HG03457 (cell line): ENCODE results near the gene PI16.

Experiments
- ATAC-seq: cut with Tn5 transposase; IDR thresholded peaks from one replicate; pipeline ENCODE4 v1.9.1; 2021; ENCODE audit warnings: moderate number of reproducible peaks; ENCODE audit not compliant: unreplicated experiment

Gene PI16, protein sequence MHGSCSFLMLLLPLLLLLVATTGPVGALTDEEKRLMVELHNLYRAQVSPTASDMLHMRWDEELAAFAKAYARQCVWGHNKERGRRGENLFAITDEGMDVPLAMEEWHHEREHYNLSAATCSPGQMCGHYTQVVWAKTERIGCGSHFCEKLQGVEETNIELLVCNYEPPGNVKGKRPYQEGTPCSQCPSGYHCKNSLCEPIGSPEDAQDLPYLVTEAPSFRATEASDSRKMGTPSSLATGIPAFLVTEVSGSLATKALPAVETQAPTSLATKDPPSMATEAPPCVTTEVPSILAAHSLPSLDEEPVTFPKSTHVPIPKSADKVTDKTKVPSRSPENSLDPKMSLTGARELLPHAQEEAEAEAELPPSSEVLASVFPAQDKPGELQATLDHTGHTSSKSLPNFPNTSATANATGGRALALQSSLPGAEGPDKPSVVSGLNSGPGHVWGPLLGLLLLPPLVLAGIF

DNA sequence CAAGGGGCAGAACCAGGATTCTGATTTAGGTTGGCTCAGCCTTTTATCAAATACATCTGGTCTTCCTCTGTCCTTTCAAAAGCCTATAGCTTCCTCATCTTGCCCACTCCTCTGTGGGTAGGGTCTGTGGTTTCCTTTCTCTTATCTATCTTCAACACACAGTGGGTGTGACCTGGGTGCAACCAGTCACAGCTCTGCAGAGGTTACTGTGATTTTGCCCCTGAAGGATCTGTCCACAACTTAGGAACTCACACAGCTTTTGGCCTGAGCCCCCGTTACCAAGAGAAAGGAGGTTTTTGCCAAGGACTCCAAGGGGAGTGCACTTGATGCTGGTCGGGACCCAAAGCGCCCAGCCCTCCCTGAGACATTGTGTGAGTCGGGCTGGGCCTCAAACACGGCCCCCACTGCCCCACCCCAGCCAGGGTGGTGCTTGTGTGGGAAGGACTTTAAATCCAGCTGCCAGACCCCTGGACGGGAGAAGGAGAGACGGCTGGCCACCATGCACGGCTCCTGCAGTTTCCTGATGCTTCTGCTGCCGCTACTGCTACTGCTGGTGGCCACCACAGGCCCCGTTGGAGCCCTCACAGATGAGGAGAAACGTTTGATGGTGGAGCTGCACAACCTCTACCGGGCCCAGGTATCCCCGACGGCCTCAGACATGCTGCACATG lies at the start of gene PI16:
TSS of gene PI16 (plus strand) at position 477 of the 670 bp plus-strand sequence. CDS start at position 500, 23 bp downstream.
- ATAC-seq, result no peak

DNA sequence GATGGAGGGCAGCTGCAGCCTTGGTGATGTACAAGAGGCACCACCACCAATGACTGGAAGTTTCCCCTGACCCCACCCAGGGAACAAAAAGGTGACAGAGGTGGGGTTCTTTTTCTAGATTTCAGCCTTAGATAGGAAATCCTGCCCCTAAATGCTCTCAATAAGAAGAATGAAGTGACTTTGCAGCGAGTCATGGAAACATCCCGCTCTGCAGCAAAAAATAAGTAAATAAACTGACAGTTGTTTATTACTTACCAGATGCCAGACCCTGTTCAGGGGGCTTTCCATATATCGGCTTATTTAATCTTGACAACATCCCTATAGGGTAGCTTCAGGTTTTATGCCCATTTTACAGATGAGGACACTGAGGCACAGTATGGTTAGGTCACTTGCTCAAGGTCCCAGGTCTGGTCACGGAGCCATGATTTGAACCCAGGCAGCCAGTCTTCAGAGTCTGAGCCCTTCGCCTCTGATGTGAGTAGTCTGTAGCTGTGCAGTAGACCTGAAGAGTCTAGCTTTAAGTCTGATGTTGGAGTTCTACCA lies 49.6 kb upstream of the PI16 start:
- ATAC-seq, result no peak

DNA sequence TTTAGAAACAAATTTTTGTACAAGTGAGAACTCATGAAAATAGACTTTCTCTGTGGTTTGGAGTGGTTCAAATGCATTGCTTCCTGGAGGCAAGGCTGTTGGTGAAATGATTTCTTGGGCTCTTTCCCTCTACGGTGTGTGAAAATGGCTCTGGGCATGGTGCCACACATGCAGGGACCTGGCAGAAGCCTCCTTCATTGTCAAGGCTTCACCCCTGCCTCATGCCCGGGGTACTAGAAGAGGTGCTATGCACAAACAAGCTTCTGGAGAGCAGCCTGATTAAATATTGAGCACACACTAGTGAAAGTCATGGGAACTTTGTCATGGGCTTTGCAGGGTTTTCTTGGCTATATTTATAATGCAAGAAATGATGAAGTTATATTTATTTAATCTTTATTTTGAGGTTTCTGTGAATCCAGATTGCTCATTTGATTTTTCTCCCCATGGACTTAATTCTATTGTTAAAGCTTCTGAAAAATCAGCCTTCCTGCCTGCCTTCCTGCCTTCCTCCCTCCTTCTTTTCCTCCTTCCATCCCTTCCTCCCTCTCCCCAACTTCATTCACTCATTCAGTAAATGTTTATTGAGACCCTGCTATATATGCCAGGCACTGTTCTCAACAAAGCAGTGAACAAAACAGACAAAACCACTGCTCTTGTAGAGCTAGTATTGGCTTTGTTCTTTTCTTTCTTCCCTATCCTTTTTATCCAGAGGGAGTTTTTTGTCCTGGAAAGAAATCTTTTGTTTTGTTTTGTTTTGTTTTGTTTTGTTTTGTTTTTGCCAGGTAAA lies 47.8 kb upstream of the PI16 start:
- ATAC-seq, result no peak

DNA sequence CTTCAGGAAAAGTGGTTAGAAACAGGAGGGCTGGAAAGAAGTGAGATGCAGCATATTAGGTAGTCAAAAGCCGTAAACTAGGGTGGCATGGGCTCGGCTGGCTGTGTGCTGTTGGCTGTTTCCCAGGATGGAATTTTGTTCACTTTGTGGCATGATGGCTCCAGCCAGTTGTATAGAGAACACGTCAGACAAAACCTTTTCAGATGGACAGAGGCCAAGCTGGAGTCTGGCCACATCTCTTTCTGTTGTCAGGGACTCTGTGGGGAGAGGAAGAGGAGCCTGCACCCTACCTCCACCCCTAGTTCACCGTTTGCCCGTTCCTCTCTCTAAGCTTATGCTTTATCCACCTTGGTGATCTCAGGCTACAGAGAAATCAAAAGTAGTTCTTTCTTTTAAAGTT lies 46.8 kb upstream of the PI16 start:
- no peak for ATAC-seq

DNA sequence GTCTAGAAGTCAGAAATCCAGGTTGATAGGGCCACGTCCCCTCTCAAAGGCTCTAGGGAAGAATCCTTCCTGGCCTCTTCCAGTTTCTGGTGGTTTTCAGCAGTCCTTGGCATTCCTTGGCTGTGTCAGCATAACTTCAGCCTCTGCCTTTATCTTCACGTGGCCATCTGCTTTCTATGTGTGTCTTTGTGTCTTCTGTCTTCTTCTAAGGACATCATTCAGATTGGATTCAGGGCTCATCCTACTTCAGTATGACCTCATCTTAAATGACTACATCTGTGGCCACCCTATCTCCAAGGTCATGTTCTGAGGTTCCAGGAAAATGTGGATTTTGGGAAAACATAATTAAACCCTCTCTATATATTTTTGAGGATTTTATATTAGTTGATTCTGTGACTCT lies 45.8 kb upstream of the PI16 start:
- no peak for ATAC-seq

DNA sequence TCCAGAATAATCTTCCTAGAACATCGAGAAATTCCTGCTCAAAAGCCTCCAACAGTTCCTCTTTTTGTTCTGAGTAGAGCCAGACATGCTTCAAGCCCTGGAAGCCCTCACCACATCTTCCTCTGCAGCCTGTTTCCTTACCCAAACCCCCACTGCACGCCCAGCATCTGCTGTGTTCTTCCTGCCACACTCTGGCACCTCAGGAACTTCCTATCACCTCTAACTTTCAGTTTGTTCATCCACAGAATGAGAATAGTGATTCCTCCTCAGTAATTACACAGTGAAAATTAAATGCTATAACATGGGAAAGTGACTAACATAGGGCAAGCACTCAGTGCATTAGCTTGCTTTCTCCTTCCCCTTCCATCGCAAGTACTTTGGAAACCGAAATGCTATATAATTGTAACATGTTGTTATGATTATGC lies 42.5 kb upstream of the PI16 start:
- ATAC-seq, result no peak

DNA sequence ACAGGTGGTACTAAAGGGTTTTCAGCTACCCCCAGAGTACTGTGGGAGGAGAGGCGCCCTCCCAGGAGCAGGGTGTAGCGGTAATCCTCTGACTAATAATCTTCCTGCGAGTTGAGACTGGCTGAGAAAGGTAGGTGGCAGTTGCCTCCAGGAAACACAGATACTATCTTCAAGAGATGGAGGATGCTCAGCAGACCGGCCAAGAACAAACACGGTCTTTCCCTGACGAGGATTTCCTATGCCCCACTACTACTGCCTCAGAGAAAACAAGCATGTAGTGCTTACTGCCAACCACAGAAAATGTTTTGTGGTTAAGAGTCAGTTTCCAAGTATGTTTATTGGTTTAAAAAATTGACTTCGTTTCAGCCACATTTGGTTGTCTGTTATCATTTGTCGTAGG lies 42.0 kb upstream of the PI16 start:
- ATAC-seq, result peak; percentile 88

DNA sequence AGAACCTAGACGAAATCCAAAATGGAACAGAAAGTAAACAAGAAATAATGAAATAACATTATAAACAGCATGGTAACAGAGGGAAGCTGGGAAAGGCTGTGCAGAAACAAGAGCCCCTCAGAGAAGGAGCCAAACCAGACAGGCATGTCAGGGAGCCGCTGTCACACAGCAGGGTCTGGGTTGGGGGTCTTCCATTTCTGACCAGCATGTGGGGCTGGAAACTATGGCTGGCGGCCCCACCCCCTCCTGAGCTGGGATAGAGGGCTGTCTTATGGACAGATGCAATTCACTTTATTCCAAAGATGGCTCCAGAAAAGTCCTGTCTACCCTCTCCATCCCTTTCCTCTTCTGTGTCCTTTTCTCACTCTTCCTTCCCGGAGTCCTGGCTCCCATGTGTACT lies 41.5 kb upstream of the PI16 start:
- peak; percentile 18 for ATAC-seq

DNA sequence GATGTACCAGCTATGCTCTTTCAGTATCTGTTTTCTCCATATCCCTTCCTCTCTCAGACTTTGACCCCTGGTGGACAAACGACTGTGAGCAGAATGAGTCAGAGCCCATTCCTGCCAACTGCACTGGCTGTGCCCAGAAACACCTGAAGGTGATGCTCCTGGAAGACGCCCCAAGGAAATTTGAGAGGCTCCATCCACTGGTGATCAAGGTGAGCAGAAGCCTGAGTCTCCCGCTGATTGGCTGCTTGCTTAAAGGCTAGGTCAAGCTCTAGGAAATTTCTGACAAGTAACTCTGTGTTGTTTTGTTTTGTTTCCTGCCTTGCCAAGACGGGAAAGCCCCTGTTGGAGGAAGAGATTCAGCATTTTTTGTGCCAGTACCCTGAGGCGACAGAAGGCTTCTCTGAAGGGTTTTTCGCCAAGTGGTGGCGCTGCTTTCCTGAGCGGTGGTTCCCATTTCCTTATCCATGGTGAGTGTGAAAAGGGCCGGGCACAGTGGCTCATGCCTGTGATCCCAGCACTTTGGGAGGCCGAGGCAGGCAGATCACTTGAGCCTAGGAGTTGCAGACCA lies 40.2 kb upstream of the PI16 start:
- ATAC-seq, result no peak

DNA sequence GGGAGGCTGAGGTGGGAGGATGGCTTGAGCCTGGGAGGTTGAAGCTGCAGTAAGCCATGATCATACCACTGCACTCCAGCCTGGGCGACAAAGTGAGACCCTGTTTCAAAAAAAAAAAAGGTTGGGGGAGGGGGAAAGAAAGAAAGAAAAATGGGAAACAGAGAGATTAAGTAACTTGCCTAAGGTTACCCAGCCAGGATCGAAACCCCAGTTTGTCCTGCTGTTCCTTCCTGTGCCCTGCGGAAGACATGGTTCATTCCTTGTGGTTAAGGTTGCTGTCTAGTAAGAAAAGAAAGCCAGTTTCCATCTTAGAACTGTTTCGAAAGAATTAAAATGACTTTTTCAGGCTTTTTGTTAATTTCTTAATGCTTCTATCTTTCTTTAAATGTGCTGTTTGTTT lies 38.9 kb upstream of the PI16 start:
- no peak for ATAC-seq

DNA sequence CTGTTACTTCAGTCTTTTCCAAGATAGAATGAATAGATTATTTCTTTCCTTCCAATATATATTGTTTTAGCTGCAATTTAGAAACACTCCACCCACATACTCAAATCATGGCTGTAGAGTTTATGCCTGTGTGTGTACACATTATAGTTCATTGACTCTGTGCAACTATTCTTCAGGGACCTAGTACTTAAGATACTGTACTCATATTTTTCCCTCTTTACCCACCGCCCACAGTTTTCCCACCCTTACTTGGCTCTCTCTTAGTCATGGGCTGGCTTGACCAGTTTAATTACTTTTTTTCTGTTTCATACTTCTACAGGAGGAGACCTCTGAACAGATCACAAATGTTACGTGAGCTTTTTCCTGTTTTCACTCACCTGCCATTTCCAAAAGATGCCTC lies 38.4 kb upstream of the PI16 start:
- ATAC-seq, result no peak

DNA sequence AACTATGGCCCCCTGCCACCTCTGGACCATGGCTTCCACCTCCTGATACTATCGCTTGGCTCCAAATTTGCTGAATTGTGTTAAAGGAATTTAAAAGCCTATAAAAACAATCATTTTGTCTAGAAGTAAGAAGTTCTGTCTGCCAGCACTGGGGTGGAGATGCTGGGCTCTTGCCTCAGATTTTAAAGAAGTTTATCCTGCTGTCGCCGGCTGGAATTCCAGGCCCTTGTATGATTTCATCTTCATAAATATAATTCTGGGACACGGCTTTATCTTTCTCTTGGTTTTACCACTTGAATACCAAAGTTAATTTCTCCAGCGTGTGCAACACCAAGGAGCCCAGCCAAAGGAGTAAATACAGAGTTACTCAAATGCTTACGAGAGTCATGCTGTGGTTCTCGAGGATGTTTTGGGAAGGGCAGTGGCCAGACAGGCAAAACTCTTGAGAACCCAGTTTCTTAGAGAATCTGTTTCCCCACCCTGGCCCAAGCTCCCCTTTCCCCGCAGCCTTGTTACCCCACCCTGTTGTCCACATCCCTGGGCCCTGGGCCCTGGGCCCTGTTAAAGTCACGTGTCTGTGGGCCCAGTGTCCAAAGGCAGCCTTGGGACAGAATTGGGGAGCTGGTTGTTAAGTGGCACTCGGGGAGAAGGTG lies 36.9 kb upstream of the PI16 start:
- ATAC-seq, result no peak

DNA sequence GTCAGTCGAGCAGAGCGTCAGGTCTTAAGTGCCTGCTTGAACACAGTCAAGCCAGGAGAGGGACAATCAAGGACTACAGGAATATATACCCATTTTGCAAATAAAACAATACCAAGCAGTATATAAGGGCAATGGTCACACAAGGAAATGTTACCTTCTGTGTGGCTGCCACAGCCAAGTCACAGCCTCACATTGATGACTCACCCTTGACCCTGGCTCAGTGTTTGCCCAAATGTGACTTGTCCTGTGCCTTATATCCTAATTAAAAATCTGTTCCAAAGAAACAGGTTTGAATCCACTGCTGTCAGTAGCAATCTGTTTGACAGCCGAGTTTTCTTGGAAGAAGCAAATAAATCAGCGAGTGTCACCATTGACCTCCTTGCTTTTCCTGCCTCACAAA lies 34.5 kb upstream of the PI16 start:
- ATAC-seq, result no peak

DNA sequence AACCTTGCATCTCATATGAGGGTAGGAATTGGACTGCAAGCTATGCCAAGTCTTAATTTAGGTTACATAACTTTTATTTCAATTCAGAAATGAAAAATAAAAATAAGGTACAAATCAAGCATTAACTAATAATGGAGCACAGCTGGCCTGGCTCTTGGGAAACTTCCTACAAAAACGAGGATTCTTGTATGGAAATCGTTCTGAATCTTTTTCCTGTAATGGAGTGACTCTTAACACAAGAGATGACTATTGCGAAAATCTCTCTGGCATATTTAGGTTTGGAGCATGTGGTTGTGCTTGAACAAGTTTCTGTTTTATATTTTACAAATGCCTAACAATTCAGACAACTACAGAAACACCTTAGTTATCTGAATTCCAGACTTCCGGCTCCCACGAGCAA lies 34.0 kb upstream of the PI16 start:
- no peak for ATAC-seq

DNA sequence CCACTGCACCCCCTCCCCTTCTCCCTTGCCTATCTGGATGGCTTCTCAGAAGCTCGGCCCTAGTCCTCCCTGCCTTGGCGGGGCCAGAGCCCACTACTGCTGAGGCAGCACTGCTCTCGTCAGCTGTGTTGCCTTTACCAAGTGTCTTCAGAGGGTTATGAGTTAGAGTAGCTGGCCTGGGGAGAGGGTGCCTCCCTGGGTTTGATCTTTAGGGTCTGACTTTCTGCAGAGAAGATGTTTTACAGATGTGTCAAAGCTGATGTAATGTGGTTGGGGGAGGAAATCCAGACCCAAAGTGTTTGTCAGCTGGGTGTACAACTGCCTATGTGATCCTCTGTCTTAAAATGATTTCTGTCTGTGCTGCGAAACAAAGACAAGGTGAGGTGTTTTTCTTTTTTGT lies 30.4 kb upstream of the PI16 start:
- ATAC-seq, result no peak

DNA sequence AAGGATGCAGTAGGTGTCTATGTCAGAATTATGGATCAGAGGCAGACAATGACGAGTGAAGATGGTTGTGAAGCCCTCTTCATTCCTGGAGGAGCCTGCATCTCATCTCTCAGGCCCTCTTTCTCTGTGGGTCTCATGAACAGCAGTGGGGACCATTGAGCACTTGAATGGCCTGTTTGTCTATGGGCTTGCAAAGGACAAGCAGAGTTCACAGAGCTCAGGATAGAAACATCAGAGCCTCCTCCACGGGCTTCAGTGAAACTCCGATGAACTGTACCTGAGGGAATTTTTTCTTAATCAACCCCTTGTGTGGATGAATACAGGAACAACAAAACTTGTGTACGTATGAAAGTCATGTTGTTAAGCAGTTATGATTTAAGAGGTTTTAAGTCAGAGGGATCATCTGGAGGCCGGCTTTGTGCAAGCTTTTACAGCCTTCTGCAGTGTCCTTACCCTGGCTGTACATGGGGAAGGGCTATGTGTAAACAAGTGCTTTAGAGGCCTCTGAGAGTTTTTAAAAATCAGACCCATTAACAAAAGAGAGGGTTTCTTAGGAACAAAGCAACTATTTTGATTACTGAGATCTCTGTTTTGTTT lies 29.7 kb upstream of the PI16 start:
- ATAC-seq, result no peak

DNA sequence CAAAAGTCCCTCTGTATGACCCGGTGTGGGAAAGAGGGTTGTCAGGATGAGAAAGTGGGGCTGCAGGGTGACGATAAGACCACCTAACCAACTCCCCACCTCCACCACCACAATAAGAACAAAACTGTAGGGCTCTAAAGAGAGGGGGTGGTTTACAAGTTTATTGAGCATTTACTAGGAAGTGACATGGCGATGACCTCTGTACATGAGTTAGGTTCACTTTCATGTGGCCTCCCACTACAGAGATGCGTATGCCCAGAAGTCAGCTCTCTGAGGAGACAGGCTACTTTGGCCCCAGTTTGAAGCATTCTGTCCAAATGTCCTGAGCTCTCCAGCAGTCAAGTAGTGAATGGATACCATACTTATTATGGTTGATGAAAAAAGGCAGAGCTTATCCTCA lies 28.7 kb upstream of the PI16 start:
- no peak for ATAC-seq

DNA sequence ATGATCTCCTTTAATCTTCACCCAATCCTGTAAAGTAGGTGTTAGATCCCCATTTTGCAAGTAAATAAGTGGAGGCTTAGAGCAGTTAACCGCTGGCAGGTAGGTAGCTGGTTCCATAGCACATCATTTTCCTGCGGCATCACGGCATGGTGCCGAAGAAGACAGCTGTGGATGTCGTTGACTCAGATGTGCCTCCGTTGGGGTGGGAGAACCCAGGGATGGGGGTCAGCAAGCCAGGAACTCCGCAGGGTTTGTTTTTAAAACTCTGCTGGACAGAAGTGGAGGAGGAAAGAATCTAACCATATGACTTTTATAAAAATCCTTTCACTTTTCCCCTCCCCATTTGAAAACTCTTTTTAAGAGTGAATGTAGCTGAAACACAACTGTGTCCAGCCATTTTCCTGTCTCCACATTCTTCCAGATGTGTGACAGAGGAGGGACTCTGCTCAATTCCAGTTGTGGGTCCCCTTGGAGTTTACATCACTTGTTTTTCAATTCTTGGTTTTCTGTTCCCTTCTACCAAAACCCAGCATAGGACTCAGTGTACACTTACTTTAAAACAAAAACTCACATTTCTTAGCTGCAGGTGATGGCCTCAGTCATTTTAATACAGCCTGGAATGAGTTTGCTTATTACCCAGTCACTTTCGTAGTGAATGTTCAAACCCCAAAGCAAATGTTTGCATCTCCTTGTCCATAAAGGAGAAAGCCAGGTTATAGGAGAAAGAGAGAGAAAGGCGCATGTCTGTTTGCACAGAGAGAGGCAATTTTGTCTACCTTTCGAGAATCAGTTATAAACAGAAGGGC lies 27.6 kb upstream of the PI16 start:
- no peak for ATAC-seq
